ENCODE data around the gene FOS.

Gene FOS

DNA sequence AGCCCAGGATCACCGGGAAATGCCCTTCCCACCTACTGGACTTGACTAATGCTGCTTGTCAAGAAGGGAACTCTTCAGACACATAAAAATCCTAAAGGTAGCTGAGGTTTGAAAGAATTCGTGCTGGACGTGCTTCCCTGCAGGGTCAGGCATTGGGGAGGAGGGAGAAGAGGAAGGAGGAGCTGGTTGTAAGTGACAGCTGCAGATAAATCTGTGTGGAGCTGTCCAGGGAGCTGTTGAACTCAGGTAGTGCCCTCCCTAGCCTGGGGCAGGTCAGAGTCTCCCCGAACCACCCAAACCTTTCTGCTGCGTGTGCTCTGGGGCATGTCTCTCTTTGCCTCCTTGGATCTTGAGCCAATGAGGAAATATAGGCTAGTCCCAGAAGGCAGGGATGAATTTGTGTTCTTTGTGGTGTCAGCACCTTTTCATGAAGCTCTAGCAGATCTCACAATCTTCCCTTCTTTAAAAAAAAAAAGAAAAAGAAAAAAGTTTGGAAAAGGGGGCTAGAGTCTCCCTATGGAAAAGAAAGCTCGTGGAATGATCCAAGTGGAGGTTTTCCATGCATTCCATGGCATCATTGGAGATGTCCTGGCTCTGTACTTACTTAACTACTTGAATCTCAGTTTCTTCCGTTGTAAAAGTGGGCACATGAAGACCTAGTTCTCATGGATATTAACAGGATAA is 23.6 kb upstream of the FOS start:
- ChIA-PET POLR2A (interaction anchor here (0.6 kb wide), 1 partner anchor 14 kb away, joined by 3 read pairs; no protein-coding TSS in a partner anchor), CTCF (no interaction called here)
- TF ChIP-seq L3MBTL2 (conservative IDR thresholded peaks at IDR 0.05), result no peak
- TF ChIP-seq, protein P1, sequence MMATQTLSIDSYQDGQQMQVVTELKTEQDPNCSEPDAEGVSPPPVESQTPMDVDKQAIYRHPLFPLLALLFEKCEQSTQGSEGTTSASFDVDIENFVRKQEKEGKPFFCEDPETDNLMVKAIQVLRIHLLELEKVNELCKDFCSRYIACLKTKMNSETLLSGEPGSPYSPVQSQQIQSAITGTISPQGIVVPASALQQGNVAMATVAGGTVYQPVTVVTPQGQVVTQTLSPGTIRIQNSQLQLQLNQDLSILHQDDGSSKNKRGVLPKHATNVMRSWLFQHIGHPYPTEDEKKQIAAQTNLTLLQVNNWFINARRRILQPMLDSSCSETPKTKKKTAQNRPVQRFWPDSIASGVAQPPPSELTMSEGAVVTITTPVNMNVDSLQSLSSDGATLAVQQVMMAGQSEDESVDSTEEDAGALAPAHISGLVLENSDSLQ (IDR thresholded peaks at IDR 0.05), result 0 out of 2 replicates have a peak, but pooled peaks have one; percentile 6
- no peak for DNase-seq (ENCODE audit: extremely low spot score)

DNA sequence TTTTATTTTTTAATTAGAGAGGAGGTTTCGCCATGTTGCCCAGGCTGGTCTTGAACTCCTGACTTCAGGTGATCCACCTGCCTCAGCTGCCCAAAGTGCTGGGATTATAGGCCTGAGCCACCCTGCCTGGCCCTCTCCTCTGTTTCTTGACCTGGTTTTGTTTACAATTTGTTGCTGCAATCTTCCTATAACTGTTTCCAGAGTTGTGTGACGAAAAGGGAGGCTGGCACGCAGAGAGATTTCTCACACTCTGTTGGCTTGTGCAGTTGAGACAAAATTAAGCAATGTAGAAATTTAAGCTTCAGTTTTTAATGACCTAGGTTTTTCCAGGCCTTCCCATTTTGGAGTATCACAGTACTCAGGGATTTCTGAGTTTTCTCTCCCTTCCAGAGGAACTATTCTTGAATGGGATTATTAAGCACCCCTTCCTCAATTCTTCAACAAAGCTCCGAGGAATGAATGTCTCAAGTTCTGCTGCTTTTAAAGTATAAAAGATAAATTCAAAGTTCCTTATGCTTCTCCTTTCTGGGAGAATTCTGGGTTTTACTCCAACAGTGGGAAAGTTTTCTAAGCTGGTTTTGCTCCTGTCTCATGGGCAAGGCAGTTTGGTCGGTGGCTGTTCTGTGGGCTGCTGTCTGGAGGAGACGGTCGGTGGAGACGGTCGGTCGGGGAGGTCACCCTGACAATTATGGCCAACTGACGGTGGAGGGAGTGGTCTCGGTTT is 20.4 kb upstream of the FOS start:
- no peak for TF ChIP-seq FOXA1 (IDR thresholded peaks at IDR 0.05)
- no peak for TF ChIP-seq SP1 (IDR thresholded peaks at IDR 0.05)
- TF ChIP-seq CTBP1 (IDR thresholded peaks at IDR 0.05; ENCODE audit: borderline replicate concordance), result no peak
- TF ChIP-seq, protein P1 (IDR thresholded peaks at IDR 0.05), result no peak
- no peak for TF ChIP-seq ARNT (IDR thresholded peaks at IDR 0.05)
- TF ChIP-seq LEF1 (IDR thresholded peaks at IDR 0.05; ENCODE audit: borderline replicate concordance), result no peak
- no peak for TF ChIP-seq BHLHE40 (IDR thresholded peaks at IDR 0.05; ENCODE audit: borderline replicate concordance)
- ChIA-PET CTCF (interaction anchor here (0.8 to 1.2 kb wide), 2 partner anchors 9 to 10 kb away, joined by 3 to 4 read pairs; no protein-coding TSS in a partner anchor), POLR2A (interaction anchor here (1.0 to 2.7 kb wide), 6 partner anchors 8 to 37 kb away, joined by 3 to 22 read pairs (median 7); no protein-coding TSS in a partner anchor)
- DNase-seq (ENCODE audit: extremely low spot score), result no peak

GRCh38 chr14:75258803-75259509 is 19.7 kb upstream of the FOS start:
- POLR2A ChIA-PET, result interaction anchor here (0.6 to 2.7 kb wide), 13 partner anchors 8 to 188 kb away, joined by 3 to 22 read pairs (median 5); no protein-coding TSS in a partner anchor
- DNase-seq (ENCODE audit: extremely low spot score), result peak; percentile 98
- CTCF ChIA-PET, result interaction anchor here (0.6 to 1.2 kb wide), 4 partner anchors 8 to 50 kb away, joined by 3 to 4 read pairs (median 3); no protein-coding TSS in a partner anchor
- TF ChIP-seq HDGF (IDR thresholded peaks at IDR 0.05; ENCODE audit: borderline replicate concordance) (no peak), FOXK2 (IDR thresholded peaks at IDR 0.05) (peak; percentile 72; the same call in 1 of the 2 replicates)
- TF ChIP-seq, protein P1 (IDR thresholded peaks at IDR 0.05), result peak; percentile 88

- TF ChIP-seq ARNT (IDR thresholded peaks at IDR 0.05) (no peak), FOXM1 (IDR thresholded peaks at IDR 0.05; ENCODE audit: borderline replicate concordance) (no peak), NFRKB (IDR thresholded peaks at IDR 0.05) (no peak), L3MBTL2 (conservative IDR thresholded peaks at IDR 0.05) (no peak; the same call in 1 of the 2 replicates), LEF1 (IDR thresholded peaks at IDR 0.05; ENCODE audit: borderline replicate concordance) (no peak)
- TF ChIP-seq, protein P1 (IDR thresholded peaks at IDR 0.05), result no peak
- ChIA-PET CTCF (no interaction called here), POLR2A (interaction anchor here (0.9 to 2.7 kb wide), 9 partner anchors 7 to 117 kb away, joined by 3 to 13 read pairs (median 5); no protein-coding TSS in a partner anchor)
- DNase-seq (ENCODE audit: extremely low spot score), result peak; percentile 44
Measured at GRCh38 chr14:75259510-75259855, 19.1 kb upstream of the FOS start.

DNA sequence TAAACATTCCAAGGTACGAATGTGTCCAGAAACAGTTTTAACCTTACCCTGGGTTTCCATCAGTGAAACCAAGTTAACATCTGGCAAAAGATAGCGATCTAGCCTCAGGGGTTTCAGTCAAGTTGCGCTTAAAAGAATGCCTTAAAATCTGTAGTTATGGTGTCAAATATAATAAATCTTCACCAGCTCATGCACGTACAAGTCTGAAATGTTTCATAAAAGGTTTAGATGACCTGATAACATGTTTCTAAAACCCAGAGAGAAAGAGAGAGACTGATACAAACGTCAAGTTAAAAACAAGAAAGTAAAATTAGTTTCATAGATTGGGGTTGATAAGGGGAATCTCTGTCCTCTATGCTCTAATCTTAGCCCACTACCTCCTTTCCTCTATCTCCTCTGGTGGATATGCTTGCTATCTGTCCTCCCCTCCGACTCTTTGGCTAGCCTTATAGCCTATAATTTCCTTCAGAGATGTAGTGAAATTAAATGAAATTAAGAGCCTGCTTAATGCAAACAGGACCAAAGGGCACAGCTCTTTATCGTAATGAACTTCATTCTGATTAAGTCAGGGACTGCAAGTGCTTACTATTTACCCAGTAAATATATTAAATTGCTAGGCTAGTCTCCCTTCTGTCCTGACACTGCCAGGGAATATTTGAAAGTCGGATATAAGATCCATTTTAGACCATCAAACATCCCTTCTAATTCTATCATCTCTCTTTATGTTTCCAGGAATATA is 18.4 kb upstream of the FOS start:
- CTCF ChIA-PET, result no interaction called here
- DNase-seq (ENCODE audit: extremely low spot score), result no peak
- no peak for TF ChIP-seq BHLHE40 (IDR thresholded peaks at IDR 0.05; ENCODE audit: borderline replicate concordance)
- TF ChIP-seq FOXM1 (IDR thresholded peaks at IDR 0.05; ENCODE audit: borderline replicate concordance), result no peak
- TF ChIP-seq ARNT (IDR thresholded peaks at IDR 0.05), result no peak
- no peak for TF ChIP-seq HDGF (IDR thresholded peaks at IDR 0.05; ENCODE audit: borderline replicate concordance)
- TF ChIP-seq TARDBP (IDR thresholded peaks at IDR 0.05), result no peak
- no peak for TF ChIP-seq L3MBTL2 (conservative IDR thresholded peaks at IDR 0.05)
- no peak for TF ChIP-seq FOXK2 (IDR thresholded peaks at IDR 0.05)
- no peak for TF ChIP-seq NFRKB (IDR thresholded peaks at IDR 0.05)
- TF ChIP-seq ELF4 (IDR thresholded peaks at IDR 0.05), result no peak
- TF ChIP-seq SUZ12 (IDR thresholded peaks at IDR 0.05), result no peak
- no peak for TF ChIP-seq LEF1 (IDR thresholded peaks at IDR 0.05; ENCODE audit: borderline replicate concordance)
- no peak for TF ChIP-seq SP1 (IDR thresholded peaks at IDR 0.05)
- TF ChIP-seq, protein P1 (IDR thresholded peaks at IDR 0.05), result no peak
- no peak for TF ChIP-seq ZNF384 (IDR thresholded peaks at IDR 0.05)
- TF ChIP-seq CTBP1 (IDR thresholded peaks at IDR 0.05; ENCODE audit: borderline replicate concordance), result no peak
- TF ChIP-seq FOXA1 (IDR thresholded peaks at IDR 0.05), result no peak
- POLR2A ChIA-PET, result interaction anchor here (1.5 to 2.7 kb wide), 2 partner anchors 17 to 21 kb away, joined by 6 to 13 read pairs; no protein-coding TSS in a partner anchor
